Vagina (tissue), 2 donors: Measurements from ENCODE around the gene PDE3B.

Experiments
- CTCF ChIP-seq, 3 experiments: fragments of 450-650 bp in 2 of 3; fragments of 200-600 bp in 1 of 3; sonication (generic) in 1 of 3; IDR thresholded peaks; one replicate each; pipeline ENCODE4 v1.5.1; 2017 to 2019; ENCODE audit warnings: antibody characterized with exemption in 3 of 3, mild to moderate bottlenecking in 2 of 3, moderate library complexity in 2 of 3
- POLR2AphosphoS5 ChIP-seq, 2 donors: sonication (generic); formaldehyde crosslinking; IDR thresholded peaks; one replicate each; pipeline ENCODE4 v1.9.0; 2017; ENCODE audit warnings: antibody characterized with exemption in 2 of 2, mild to moderate bottlenecking in 2 of 2, low read depth in 1 of 2; ENCODE audit not compliant: insufficient read depth in 1 of 2

- TF ChIP-seq CTCF (IDR thresholded peaks at IDR 0.05), result no peak
- TF ChIP-seq POLR2AphosphoS5 (IDR thresholded peaks at IDR 0.05; ENCODE audit: insufficient read depth in 1 of 2, low read depth in 1 of 2), result no peak
Observed at GRCh38 chr11:14668731-14669301, 25.2 kb downstream of the PDE3B start.
